COLO829 (cell line): ENCODE measurements around the gene BAHCC1.

Experiments used
- DNase-seq: peaks from one replicate; pipeline ENCODE4 v3.0.0; 2012; ENCODE audit warnings: low spot score

BAHCC1 gene

DNA sequence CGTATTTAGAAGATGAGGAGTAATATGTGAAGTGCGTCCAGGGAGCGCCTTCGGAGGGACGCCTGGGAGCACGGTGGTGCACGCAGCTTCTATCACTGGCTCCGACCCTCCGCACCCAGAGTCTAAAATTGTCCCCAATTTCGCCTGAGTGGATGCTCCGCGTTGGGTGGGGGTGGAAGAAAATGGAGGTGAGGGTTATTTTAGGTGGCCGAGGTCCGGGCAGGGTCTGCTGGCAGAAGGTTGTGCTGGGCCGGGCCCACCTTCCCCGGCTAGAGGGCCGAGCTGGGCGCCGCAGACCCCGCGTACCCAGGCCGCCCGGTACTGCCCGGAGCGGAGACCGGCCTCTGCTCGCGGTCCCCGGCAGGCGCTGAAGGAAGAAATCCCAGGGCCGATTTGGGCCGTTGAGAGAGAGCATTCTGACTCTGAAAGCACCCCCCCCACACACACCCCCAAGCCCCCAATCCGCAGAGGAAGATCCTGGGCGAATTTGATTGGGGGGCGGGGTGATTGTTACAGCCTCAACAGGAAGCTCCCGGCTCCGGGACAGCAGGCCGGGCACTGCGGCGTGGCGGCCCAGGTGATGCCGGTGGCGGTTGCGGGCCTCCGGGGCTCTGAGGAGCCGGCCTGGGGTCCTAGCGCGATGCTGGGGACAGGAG lies 3.0 kb downstream of the BAHCC1 start:
- no peak for DNase-seq

DNA sequence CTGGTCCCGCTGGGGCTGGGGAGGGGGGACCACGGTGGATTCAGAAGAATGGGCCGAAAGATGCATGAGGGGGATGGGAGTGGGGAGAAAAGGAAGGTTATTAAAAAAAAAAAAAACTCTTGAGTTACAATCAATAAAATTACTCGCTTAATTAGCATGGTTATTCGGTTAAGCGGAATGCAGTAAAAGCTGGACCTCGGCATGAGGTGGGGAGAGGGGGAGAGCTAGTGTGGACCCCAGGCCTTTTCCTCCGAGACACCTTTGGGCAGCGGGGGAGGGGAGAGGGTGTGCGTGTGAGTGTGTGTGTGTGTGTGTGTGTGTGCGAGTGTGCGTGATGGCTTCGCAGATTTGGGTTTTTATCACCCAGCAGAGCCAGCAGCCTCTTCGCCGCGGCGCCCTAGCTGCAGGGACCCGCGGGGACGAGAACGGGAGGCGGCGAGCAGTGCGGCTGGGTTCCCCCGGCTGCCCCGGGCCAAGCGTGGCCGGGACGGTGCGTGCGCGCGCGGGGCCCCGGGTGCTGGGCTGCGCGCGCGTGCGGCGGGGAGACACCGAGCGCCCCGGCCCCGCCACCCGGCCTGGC lies 3.7 kb downstream of the BAHCC1 start:
- no peak for DNase-seq

GRCh38 chr17:81399481-81400153 lies 4.4 kb downstream of the BAHCC1 start:
- DNase-seq = no peak

- DNase-seq = no peak
These were observed 5.1 kb downstream of the BAHCC1 start for GRCh38 chr17:81400154-81400977.

- no peak for DNase-seq
These were observed 5.9 kb downstream of the BAHCC1 start for GRCh38 chr17:81400996-81401722.

DNA sequence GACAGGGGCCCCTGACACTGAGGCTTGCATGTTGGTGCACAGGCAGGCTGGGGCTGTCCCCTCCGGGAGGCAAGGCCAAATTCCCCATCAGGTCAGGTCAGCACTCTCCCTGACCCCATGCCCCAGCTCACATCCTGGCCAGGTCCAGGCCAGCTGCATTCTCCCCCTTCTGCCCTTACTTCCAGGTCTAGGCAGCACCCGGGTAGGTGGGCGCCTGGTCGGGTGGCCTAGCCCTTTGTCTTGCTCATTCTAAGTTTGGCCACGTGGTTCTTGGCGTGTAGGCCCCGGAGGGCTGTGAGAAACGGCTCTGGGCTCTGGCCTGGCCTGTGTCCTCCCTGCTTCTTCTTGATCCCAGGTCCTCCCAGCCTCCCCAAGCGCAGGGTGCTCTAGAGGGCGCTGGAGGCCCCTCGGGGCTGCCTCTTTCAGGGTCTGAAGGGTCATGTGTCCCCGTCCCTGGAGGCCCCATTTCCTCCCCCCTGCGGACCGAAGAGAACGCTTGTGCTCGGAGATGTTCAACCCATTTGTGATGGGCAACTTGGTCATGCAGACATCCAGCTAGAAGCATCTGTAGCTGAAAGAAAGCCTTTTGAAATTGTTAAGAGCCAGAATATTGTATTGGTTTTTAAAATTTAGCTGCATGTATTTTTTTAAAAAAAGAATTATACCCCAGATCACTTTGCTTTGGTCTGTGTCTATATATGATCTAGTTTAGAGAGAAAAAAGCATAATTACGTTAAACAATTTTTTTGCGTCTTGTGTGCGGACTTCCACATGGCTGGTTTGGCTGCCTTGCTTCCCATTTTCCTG lies 6.7 kb downstream of the BAHCC1 start:
- no peak for DNase-seq

- DNase-seq = no peak
These were observed 7.3 kb downstream of the BAHCC1 start for GRCh38 chr17:81402530-81402941.

DNA sequence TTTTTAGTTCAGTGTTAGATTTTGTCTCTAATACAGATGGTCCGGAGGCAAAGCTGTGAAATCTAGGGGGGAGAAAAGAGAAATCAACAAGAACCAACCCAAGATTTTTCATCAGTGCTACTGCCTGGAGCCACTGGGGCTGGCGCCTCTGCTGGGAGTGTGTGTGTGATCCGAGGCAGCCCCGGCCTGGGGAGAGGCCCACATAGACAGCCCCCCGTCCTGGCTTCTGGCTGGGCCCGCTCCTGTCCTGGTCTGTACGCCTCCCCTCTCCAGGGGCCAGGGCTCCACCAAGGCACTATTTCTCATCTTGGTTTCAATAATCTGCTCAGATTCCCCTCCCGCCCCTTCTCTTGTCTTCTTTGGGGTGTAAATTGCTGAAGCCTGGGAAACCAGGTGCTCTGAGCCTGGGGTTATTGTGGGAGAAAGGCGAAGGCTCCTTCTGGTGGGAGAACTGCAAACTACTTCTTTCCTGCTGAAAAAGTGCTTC lies 7.8 kb downstream of the BAHCC1 start:
- DNase-seq = no peak

DNA sequence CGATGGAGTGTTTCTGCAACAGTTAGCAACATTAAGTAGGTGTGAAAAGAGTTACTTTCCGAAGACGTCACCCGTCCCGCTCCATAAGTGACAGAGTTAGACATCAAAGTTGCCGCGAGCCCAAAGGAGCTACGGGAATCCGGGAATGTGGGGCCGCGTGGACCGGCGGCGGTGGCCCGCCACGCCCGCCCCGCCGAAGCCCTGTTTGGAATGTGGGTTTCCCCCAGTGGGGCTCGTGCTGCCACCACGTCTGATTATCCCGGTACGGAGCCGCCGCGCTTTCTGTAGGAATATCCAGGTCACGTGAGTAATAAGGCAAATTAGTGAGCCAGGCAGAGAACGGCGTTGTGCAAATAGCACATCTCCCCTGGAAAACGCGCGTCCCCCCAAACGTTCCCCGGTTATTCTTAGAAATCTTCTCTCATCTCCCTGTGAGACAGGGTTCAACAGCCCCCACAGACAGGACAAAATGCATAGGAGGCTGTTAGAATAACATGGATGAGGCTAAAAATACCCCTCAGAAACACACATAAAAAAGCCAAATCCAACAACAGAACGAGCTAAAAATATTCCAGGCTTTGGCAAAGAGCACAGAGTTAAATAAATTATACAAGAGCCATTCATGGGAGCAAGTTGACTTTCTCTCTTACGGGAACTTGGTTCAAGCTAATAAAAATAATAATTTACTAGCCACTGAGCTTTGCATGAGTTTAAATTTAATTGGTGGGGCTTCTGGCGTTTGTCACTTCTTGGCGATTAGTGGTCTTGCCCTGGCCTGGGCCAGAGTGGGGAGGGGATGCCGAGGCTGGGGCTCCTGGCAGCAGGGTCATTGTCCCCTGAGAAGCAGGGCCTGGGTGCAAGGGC lies 8.6 kb downstream of the BAHCC1 start:
- no peak for DNase-seq

DNA sequence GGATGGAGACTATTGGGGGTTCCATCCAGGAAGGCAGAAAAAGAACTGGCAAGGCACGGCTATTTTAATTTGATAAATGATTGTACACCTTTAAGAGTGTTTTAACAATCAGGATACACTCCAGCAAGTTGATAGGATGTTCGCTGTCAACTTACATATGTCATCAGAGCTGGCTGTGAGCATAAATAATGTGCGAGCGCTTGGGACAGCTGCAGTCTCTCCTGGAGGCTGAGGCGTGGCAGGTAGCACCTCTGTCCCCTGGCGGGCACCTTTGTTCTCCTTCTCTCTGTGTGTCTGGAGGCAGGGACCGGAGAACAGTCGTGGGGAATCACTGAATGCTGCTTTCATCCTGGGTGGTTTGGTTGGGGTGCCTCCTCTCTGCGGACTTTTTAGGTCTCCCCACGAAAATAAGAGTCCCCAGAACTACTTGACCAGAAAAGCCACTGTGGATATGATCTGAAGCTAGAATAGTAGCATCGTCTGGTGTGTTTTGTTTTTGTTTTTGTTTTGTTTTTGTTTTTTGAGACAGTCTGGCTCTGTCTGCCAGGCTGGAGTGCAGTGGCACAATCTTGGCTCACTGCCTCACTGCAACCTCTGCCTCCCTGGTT lies 9.4 kb downstream of the BAHCC1 start:
- no peak for DNase-seq

DNA sequence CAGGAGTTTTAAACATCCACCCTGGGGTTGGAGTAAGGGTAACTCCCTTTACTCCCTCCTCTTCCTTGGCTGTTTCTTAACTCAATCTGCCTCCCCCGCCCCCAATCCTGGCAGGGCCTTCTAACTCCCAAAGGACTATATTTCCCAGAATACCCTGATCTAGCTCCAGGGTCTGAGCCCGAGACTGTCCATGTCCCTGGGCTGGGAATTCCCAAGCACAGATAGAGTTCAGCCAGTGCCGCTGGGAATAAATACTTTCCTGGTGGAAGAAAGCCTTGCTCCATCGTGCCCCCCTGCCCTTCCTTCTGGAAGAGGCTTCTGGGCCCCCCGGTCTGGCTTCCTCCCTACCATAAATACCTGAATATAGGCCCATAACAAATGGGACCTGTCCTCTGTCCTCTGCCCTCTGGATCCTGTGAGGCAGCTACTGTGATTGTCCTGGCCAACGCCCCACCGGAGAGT lies 10.2 kb downstream of the BAHCC1 start:
- DNase-seq = no peak

GRCh38 chr17:81406117-81406953 lies 11.1 kb downstream of the BAHCC1 start:
- DNase-seq = no peak

DNA sequence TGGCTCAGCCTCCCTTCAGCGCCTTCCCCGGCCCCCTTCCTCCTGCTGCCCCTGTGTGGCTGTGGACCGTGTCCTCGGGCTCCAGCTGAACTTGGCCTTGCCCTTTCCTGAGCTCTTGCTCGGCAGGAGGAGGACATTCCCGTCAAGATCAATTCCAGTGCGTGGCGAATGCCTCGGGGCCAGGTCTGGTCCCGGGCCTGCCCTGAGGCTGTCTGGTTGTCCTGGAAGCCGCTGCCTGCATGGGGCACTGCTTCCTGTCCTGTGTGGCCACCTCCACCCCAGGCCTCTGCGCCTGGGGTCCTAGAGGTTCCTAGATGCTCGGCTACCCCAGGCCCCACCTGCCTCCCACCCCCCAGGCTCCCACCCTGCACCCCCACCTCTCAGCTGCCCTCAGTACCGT lies 12.8 kb downstream of the BAHCC1 start:
- DNase-seq = no peak

- no peak for DNase-seq
These were observed 14.1 kb downstream of the BAHCC1 start for GRCh38 chr17:81409190-81409935.

DNA sequence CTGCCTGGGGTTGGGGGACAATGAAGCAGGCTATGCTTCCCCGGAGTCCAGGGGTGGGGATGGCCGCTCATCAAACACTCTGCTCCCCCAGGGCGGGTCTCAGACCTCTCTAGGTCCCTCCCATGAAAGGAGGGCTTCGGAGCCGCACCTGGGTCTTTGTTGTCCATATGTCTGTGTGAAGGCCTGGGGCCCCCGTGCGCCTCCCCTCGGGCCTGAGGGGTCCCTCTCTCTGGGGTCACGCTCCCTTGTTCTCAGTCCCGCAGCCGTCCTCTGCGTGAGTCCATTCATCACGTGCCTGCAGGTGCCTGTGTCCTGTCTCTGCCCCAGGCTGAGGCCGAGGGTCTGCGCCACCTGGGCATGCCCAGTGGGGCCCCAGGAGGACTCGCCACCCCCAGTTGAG lies 15.6 kb downstream of the BAHCC1 start:
- DNase-seq = no peak

- no peak for DNase-seq
These were observed 16.0 kb downstream of the BAHCC1 start for GRCh38 chr17:81411305-81411704.

DNA sequence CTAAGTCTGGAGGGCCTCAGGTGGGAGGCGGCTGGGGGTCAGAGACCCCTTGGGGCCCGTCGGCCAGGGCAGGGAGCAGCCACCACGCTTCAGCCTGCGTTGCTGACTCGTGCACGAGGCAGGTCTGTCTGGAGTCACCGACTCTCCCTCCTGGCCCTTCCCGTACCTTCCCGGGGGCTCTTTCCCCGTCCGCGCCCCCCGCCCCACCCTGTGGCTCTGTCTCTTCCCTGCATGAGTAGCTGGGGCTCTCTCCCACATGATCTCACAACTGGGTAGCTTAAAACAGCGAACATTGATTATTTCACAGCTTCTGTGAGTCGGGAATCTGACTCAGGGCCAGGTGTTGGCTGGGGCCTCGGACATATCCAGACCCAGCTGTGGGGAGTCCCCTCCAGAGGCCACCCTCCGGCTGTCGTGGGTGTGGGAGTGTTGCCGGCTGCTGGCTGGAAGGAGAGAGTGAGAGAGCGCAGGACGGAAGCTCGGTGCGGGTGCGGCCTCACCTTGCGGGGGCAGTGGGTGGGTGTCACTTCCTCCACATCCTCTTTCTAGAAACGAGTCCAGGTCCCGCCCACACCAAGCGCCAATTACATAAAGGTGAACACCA lies 17.3 kb downstream of the BAHCC1 start:
- DNase-seq = no peak
